Neural cell (in vitro differentiated cells): Measurements from ENCODE around the gene B3GALT5. TPM values are rescaled to one million over a fixed set of nuclear protein-coding genes. Genes with fewer than 3 reads are reported as not detected.
A peak's percentile ranks its signal among the peaks of the same experiment; 100 is the strongest.

Experiments
- H2AFZ ChIP-seq: fragments of 200-600, 300-800 bp; sonication (generic), shearing (Covaris generic); 2 replicates; pipeline ENCODE4 v1.6.0; 2014; ENCODE audit warnings: low read depth, mild to moderate bottlenecking, antibody characterized with exemption, low read length, moderate library complexity
- H3F3A ChIP-seq: fragments of 200-600 bp; shearing (Covaris generic); 2 replicates; pipeline ENCODE4 v1.6.1; 2016; ENCODE audit warnings: mild to moderate bottlenecking, moderate library complexity, mixed read lengths, antibody characterized with exemption, low read length; ENCODE audit not compliant: insufficient read depth, poor library complexity, severe bottlenecking
- H3K27ac ChIP-seq: fragments of 200-600, 300-800 bp; sonication (generic), shearing (Covaris generic); 2 replicates; pipeline ENCODE4 v1.5.1; 2014; ENCODE audit warnings: mild to moderate bottlenecking, low read length, moderate library complexity
- H3K27me3 ChIP-seq: fragments of 300-800, 200-600 bp; sonication (generic), shearing (Covaris generic); 2 replicates; pipeline ENCODE4 v1.6.0; 2014; ENCODE audit warnings: mild to moderate bottlenecking, low read depth, low read length, moderate library complexity; ENCODE audit not compliant: insufficient read depth
- H3K36me3 ChIP-seq: fragments of 300-800, 200-600 bp; sonication (generic), shearing (Covaris generic); 2 replicates; pipeline ENCODE4 v1.5.1; 2014; ENCODE audit warnings: mild to moderate bottlenecking, antibody characterized with exemption, low read length, moderate library complexity; ENCODE audit not compliant: insufficient read depth
- H3K4me2 ChIP-seq: fragments of 300-800, 200-600 bp; sonication (generic), shearing (Covaris generic); 2 replicates; pipeline ENCODE4 v1.6.0; 2014; ENCODE audit warnings: mild to moderate bottlenecking, low read length
- H3K4me3 ChIP-seq: fragments of 300-800, 200-600 bp; sonication (generic), shearing (Covaris generic); 2 replicates; pipeline ENCODE4 v1.5.1; 2014; ENCODE audit warnings: mild to moderate bottlenecking, low read length, moderate library complexity
- H3K79me2 ChIP-seq: fragments of 200-600 bp; shearing (Covaris generic); replicated peaks from 2 replicates; pipeline ENCODE4 v1.6.0; 2014; ENCODE audit warnings: mild to moderate bottlenecking, low read length, moderate library complexity; ENCODE audit not compliant: insufficient read depth
- H3K9ac ChIP-seq: fragments of 300-800, 200-600 bp; sonication (generic), shearing (Covaris generic); 2 replicates; pipeline ENCODE4 v1.6.1; 2016; ENCODE audit warnings: mild to moderate bottlenecking, low read length, mixed read lengths
- H3K9me2 ChIP-seq: fragments of 200-600 bp; shearing (Covaris generic); 2 replicates; pipeline ENCODE4 v1.6.1; 2016; ENCODE audit warnings: mild to moderate bottlenecking, low read length, mixed read lengths; ENCODE audit not compliant: insufficient read depth
- H3K9me3 ChIP-seq: fragments of 200-600, 300-800 bp; sonication (generic), shearing (Covaris generic); 2 replicates; pipeline ENCODE4 v1.6.1; 2016; ENCODE audit warnings: mild to moderate bottlenecking, mixed run types, low read length, moderate library complexity, mixed read lengths
- H4K20me1 ChIP-seq: fragments of 200-600 bp; shearing (Covaris generic); 2 replicates; pipeline ENCODE4 v1.6.1; 2016; ENCODE audit warnings: mild to moderate bottlenecking, mixed run types; ENCODE audit not compliant: insufficient read depth
- CTCF ChIP-seq: fragments of 450-650 bp; IDR thresholded peaks from 2 replicates; pipeline ENCODE4 v1.5.1; 2014; ENCODE audit warnings: antibody characterized with exemption, mild to moderate bottlenecking, moderate library complexity; ENCODE audit not compliant: poor library complexity, severe bottlenecking
- EP300 ChIP-seq: fragments of 450-650 bp; conservative IDR thresholded peaks from 2 replicates; pipeline ENCODE4 v1.6.1; 2014; ENCODE audit warnings: antibody characterized with exemption, mild to moderate bottlenecking, moderate library complexity; ENCODE audit not compliant: poor library complexity, severe bottlenecking
- EZH2 ChIP-seq: fragments of 200-600, 300-800 bp; shearing (Covaris generic), sonication (generic); IDR thresholded peaks from 2 replicates; pipeline ENCODE4 v1.6.1; 2014; ENCODE audit warnings: antibody characterized with exemption, low read length, borderline replicate concordance, mild to moderate bottlenecking; ENCODE audit not compliant: insufficient read depth, poor library complexity, severe bottlenecking
- MXI1 ChIP-seq: fragments of 450-650 bp; conservative IDR thresholded peaks from 2 replicates; pipeline ENCODE4 v1.6.1; 2014; ENCODE audit warnings: antibody characterized with exemption, mild to moderate bottlenecking; ENCODE audit not compliant: poor library complexity, severe bottlenecking
- POLR2AphosphoS5 ChIP-seq: IDR thresholded peaks from 2 replicates; pipeline ENCODE4 v1.6.1; 2012
- RAD21 ChIP-seq: fragments of 450-650 bp; conservative IDR thresholded peaks from 2 replicates; pipeline ENCODE4 v1.6.1; 2014; ENCODE audit warnings: antibody characterized with exemption, mild to moderate bottlenecking, moderate library complexity
- REST ChIP-seq: IDR thresholded peaks from 2 replicates; pipeline ENCODE4 v1.6.1; 2012; ENCODE audit warnings: borderline replicate concordance
- SMC3 ChIP-seq: fragments of 450-650 bp; conservative IDR thresholded peaks from 2 replicates; pipeline ENCODE4 v1.6.1; 2014; ENCODE audit warnings: antibody characterized with exemption, mild to moderate bottlenecking, moderate library complexity; ENCODE audit not compliant: poor library complexity
- TAF1 ChIP-seq: IDR thresholded peaks from 2 replicates; pipeline ENCODE4 v1.6.1; 2012; ENCODE audit warnings: low read depth
- polyA plus RNA-seq: library from polyadenylated mRNA; depleted of rRNA; stranded (reverse); fragments of >200 nt; gene quantifications from 2 replicates; pipeline ENCODE4 v1.2.3, GENCODE V29; 2014

B3GALT5 gene
- polyA plus RNA-seq, 1 donor from 2014 or later: 0.50 TPM

GRCh38 chr21:39630191-39630591 lies 17.5 kb downstream of the B3GALT5 start:
- no peaks in the 10 kb centered on the region for H4K20me1 ChIP-seq
- H2AFZ ChIP-seq: no peak overlapping the region
- no peak overlapping the region for H3K4me3 ChIP-seq
- no peaks in the 10 kb centered on the region for H3K36me3 ChIP-seq
- no peaks in the 10 kb centered on the region for H3K9me2 ChIP-seq
- no peaks in the 10 kb centered on the region for H3K27me3 ChIP-seq
- H3K9ac ChIP-seq: no peak overlapping the region
- no peaks in the 10 kb centered on the region for H3K9me3 ChIP-seq
- H3K79me2 ChIP-seq: no peaks in the 10 kb centered on the region
- TF ChIP-seq RAD21 (no peak), EZH2 (no peak), POLR2AphosphoS5 (no peak), SMC3 (no peak), EP300 (no peak), REST (no peak), TAF1 (no peak), CTCF (no peak), MXI1 (no peak)
- no peak overlapping the region for H3K4me2 ChIP-seq
- no peaks in the 10 kb centered on the region for H3F3A ChIP-seq
- H3K27ac ChIP-seq: no peak overlapping the region

- Histone ChIP-seq H3K79me2 (no peaks in the 10 kb centered on the region), H3F3A (no peaks in the 10 kb centered on the region), H3K4me2 (no peak overlapping the region), H3K36me3 (no peaks in the 10 kb centered on the region), H3K27ac (no peak overlapping the region), H4K20me1 (no peaks in the 10 kb centered on the region), H3K9me3 (no peaks in the 10 kb centered on the region), H3K27me3 (no peaks in the 10 kb centered on the region), H3K9ac (no peak overlapping the region), H2AFZ (no peak overlapping the region), H3K9me2 (no peaks in the 10 kb centered on the region), H3K4me3 (no peak overlapping the region)
- peak; percentile 38 for TF ChIP-seq RAD21
- TF ChIP-seq EP300: no peak
- no peak for TF ChIP-seq TAF1
- peak; percentile 21 for TF ChIP-seq SMC3
- TF ChIP-seq POLR2AphosphoS5: no peak
- no peak for TF ChIP-seq MXI1
- TF ChIP-seq REST: no peak
- TF ChIP-seq EZH2: no peak
- peak; percentile 49 for TF ChIP-seq CTCF
Measured at GRCh38 chr21:39630827-39631226, 18.1 kb downstream of the B3GALT5 start.
